Activated CD4-positive, alpha-beta T cell treated with anti-CD3 and anti-CD28 coated beads, Interleukin-2, amount 10 ng/mL, durations not matched to agents 7 days and 5 days (primary cell): ENCODE measurements around the gene IBA57. TPM values are rescaled to one million over a fixed set of nuclear protein-coding genes. Genes with fewer than 3 reads are reported as not detected.
"Not testable (repeated sequence)": the region's sequence is repeated elsewhere in the genome, so short reads cannot be mapped to it uniquely, and the experiment has no call there.

ENCODE experiments used
- CTCF ChIA-PET: fragments of 350-600 bp; sonication (Branson Sonifier 250); formaldehyde crosslinking; loops from one replicate; lab custom pipeline; 2021; ENCODE audit warnings: antibody characterized with exemption; lab: Charles Lee
- POLR2A ChIA-PET: fragments of 350-600 bp; sonication (Branson Sonifier 250); formaldehyde crosslinking; loops from one replicate; lab custom pipeline; 2021; ENCODE audit warnings: antibody characterized with exemption; lab: Charles Lee
- DNase-seq: peaks from one replicate; pipeline ENCODE4 v3.0.0-alpha.2; 2020
- H3K27ac Mint-ChIP-seq: one replicate; pipeline ENCODE4 v1.8.0; 2021; ENCODE audit warnings: mild to moderate bottlenecking, moderate library complexity, mixed read lengths
- H3K27me3 Mint-ChIP-seq: one replicate; pipeline ENCODE4 v1.8.0; 2021; ENCODE audit warnings: mixed read lengths
- H3K36me3 Mint-ChIP-seq: one replicate; pipeline ENCODE4 v1.8.0; 2021; ENCODE audit warnings: low read depth, mixed read lengths
- H3K4me1 Mint-ChIP-seq: one replicate; pipeline ENCODE4 v1.8.0; 2021; ENCODE audit warnings: mixed read lengths
- H3K4me3 Mint-ChIP-seq: one replicate; pipeline ENCODE4 v1.8.0; 2021; ENCODE audit warnings: mild to moderate bottlenecking, moderate library complexity, mixed read lengths
- H3K9me3 Mint-ChIP-seq: one replicate; pipeline ENCODE4 v1.8.0; 2021; ENCODE audit warnings: mixed read lengths
- total RNA-seq, 2 experiments: library from RNA; stranded (reverse); gene quantifications; one replicate each; pipeline ENCODE4 v1.2.3, GENCODE V29; 2021

IBA57 gene
- total RNA-seq, 2 experiments from 2014 or later: 6.4 to 8.2 TPM

GRCh38 chr1:228219245-228219961 lies 53.8 kb downstream of the IBA57 start:
- Mint-ChIP-seq H3K36me3 (peaks cover 8% of the 10 kb centered on the region), H3K4me1 (no peaks in the 10 kb centered on the region), H3K27ac (no peak overlapping the region), H3K4me3 (no peak overlapping the region), H3K9me3 (peaks cover 5% of the 10 kb centered on the region), H3K27me3 (no peaks in the 10 kb centered on the region)
- POLR2A ChIA-PET: no interaction called here
- DNase-seq: no peak
- CTCF ChIA-PET: no interaction called here

- Mint-ChIP-seq H3K36me3 (peaks cover 13% of the 10 kb centered on the region), H3K27ac (peak overlapping the region; percentile 50), H3K27me3 (no peaks in the 10 kb centered on the region), H3K4me3 (no peak overlapping the region), H3K9me3 (peaks cover 10% of the 10 kb centered on the region), H3K4me1 (no peaks in the 10 kb centered on the region)
- DNase-seq: no peak
- ChIA-PET POLR2A (no interaction called here), CTCF (no interaction called here)
Observed at GRCh38 chr1:228219962-228220780, 54.6 kb downstream of the IBA57 start.

DNA sequence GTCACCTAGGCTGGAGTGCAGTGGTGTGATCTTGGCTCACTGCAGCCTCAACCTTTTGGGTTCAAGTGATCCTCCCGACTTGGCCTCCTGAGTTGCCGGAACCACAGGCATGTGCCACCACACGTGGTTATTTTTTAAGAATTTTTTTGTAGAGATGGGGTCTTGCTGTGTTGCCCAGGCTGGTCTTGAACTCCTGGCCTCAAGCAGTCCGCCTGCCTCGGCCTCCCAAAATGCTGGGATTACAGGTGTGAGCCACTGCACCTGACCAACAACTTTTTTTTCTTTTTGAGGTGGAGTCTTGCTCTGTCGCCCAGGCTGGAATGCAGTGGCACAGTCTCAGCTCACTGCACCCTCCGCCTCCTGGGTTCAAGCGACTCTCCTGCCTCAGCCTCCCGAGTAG lies 55.5 kb downstream of the IBA57 start:
- H3K27ac Mint-ChIP-seq, H3K4me3 Mint-ChIP-seq, CTCF ChIA-PET, H3K4me1 Mint-ChIP-seq, H3K27me3 Mint-ChIP-seq, DNase-seq, POLR2A ChIA-PET: not testable (repeated sequence)
- peaks cover 22% of the 10 kb centered on the region for H3K36me3 Mint-ChIP-seq
- H3K9me3 Mint-ChIP-seq: peaks cover 13% of the 10 kb centered on the region

- no peaks in the 10 kb centered on the region for H3K4me1 Mint-ChIP-seq
- DNase-seq: no peak
- POLR2A ChIA-PET: no interaction called here
- CTCF ChIA-PET: no interaction called here
- peaks cover 22% of the 10 kb centered on the region for H3K36me3 Mint-ChIP-seq
- no peak overlapping the region for H3K4me3 Mint-ChIP-seq
- no peak overlapping the region for H3K27ac Mint-ChIP-seq
- H3K9me3 Mint-ChIP-seq: peaks cover 13% of the 10 kb centered on the region
- no peaks in the 10 kb centered on the region for H3K27me3 Mint-ChIP-seq
Observed at GRCh38 chr1:228222548-228222947, 56.9 kb downstream of the IBA57 start.

DNA sequence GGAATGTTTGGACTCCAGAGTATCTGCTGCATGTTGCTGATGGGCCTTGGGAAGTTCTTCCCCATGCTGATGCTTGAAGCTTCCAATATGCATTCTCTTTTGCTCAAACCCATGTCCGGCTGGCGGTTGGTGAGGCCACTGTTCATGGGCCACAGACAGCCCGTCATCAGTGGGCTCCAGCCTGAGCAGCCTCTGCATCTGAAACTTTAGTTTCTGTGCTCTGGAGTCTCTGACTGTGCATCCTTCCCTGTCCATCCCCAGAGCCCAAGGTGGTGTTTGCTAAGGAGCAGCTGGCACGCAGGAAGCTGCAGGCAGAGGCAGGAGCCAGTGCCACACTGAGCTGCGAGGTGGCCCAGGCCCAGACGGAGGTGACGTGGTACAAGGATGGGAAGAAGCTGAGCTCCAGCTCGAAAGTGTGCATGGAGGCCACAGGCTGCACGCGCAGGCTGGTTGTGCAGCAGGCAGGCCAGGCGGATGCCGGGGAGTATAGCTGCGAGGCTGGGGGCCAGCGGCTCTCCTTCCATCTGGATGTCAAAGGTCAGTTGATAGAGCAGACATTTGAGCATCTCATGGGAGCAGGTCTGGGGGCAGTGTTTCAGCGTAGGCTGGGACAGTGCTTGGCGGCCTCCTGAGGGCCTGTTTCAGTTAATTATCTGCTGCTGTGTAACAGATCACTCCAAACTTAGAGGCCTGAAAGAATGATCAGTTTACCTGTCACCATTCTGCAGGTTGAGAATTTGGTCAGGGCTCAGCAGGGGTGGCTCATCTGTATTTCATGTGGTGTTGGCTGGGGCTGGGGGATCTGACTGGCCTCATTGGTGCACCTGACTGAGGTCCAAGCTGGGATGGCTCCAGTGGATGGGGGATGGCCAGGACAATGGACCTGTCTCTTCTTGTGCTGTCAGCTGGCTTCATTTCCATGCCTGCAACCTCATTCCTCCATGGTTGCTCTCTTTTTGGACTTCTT lies 58.9 kb downstream of the IBA57 start:
- no peaks in the 10 kb centered on the region for H3K4me1 Mint-ChIP-seq
- H3K36me3 Mint-ChIP-seq: peaks cover 26% of the 10 kb centered on the region
- no peak for DNase-seq
- H3K4me3 Mint-ChIP-seq: no peak overlapping the region
- peaks cover 13% of the 10 kb centered on the region for H3K9me3 Mint-ChIP-seq
- no peak overlapping the region for H3K27ac Mint-ChIP-seq
- ChIA-PET CTCF (interaction anchor here (0.6 to 1.0 kb wide), 2 partner anchors 11 to 235 kb away, joined by 3 read pairs; no protein-coding TSS in a partner anchor), POLR2A (no interaction called here)
- no peaks in the 10 kb centered on the region for H3K27me3 Mint-ChIP-seq

DNA sequence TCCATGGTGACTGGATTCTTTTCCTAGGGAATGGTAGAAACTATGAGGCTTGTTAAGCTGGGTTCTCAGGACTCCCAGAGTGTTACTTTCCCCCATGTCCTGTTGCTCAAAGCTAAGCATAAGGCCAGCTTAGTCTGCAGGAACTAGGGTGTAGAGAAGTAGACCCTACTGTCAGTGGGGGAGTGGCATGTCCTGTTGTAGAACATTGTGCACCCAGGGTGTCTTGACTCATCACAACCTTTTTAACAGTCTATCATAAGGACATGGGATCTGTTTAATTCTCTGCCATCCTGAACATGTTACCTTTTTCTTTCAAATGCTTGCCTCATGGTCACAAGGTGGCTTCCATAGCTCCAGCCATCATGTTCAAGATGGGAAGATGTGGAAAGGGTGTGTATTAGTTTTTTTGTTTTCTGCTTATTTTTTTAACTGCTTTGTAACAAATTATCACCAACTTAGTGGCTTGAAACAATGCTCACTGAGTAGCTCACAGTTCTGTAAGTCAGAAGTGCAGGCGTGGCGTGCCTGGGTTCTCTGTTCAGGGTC lies 59.6 kb downstream of the IBA57 start:
- peaks cover 13% of the 10 kb centered on the region for H3K9me3 Mint-ChIP-seq
- no peak for DNase-seq
- H3K27me3 Mint-ChIP-seq: no peaks in the 10 kb centered on the region
- ChIA-PET POLR2A (no interaction called here), CTCF (interaction anchor here (1.0 kb wide), 1 partner anchor 11 kb away, joined by 3 read pairs; no protein-coding TSS in a partner anchor)
- no peak overlapping the region for H3K27ac Mint-ChIP-seq
- no peak overlapping the region for H3K4me3 Mint-ChIP-seq
- H3K36me3 Mint-ChIP-seq: peaks cover 26% of the 10 kb centered on the region
- H3K4me1 Mint-ChIP-seq: no peaks in the 10 kb centered on the region

DNA sequence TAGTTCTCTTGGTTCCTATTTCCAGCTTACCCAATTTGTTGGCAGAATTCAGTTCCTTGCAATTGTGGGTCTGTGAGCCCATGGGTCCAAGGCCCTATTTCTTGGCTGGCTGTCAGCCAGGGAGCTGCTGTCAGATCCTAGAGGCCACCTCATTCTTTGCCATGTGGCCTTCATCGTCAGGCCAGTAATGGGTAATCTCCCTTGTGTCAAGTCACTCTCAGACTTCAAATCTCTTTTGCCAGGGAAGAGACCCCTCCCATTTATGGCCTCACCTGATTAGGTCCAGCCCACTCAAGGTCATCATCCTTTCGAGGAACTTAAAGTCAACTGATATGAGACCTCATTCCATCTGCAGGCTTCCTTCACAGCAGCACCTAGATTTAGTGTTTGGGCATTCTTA lies 60.1 kb downstream of the IBA57 start:
- ChIA-PET CTCF (interaction anchor here (1.0 kb wide), 1 partner anchor 12 kb away, joined by 3 read pairs; no protein-coding TSS in a partner anchor), POLR2A (no interaction called here)
- Mint-ChIP-seq H3K9me3 (peaks cover 13% of the 10 kb centered on the region), H3K4me3 (no peak overlapping the region), H3K27me3 (no peaks in the 10 kb centered on the region), H3K36me3 (peaks cover 29% of the 10 kb centered on the region), H3K27ac (no peak overlapping the region), H3K4me1 (no peaks in the 10 kb centered on the region)
- no peak for DNase-seq

DNA sequence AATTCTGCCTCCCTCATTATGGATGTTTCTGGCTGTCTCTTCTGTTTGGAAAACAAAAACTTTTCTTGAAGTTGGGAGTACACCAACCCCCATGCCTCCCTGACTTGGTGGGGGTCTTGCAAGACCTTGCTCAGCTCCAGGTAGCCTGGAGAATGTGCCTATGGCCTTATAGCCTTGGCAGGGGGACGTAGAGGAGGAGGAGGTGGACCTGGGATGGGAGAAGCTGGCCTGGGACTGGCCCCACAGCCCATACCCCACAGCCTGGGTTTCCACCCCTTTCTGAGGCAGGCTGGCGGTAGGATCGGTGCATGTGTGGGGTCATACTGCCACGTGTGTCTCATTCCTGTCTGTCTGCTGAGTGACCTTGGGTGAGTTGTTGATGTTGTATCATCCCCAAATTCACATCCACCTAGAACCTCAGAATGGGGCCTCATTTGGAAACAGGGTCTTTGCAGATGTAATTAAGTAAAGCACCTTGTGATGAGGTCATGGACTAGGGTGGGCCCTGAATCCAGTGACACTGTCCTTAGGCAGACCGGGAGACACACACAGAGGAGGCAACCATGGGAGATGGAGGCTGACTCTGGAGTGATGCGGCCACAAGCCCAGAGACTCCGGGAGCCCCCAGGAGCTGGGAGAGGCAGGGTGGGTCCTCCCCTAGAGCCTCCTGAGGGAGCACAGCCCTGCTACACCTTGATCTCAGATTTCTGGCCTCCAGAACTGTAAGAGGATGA lies 60.7 kb downstream of the IBA57 start:
- Mint-ChIP-seq H3K27ac (no peak overlapping the region), H3K36me3 (peaks cover 30% of the 10 kb centered on the region), H3K4me1 (no peaks in the 10 kb centered on the region), H3K27me3 (no peaks in the 10 kb centered on the region), H3K4me3 (no peak overlapping the region), H3K9me3 (peaks cover 13% of the 10 kb centered on the region)
- ChIA-PET POLR2A (no interaction called here), CTCF (interaction anchor here (0.7 to 1.0 kb wide), 2 partner anchors 12 to 28 kb away, joined by 3 read pairs; no protein-coding TSS in a partner anchor)
- DNase-seq: no peak

DNA sequence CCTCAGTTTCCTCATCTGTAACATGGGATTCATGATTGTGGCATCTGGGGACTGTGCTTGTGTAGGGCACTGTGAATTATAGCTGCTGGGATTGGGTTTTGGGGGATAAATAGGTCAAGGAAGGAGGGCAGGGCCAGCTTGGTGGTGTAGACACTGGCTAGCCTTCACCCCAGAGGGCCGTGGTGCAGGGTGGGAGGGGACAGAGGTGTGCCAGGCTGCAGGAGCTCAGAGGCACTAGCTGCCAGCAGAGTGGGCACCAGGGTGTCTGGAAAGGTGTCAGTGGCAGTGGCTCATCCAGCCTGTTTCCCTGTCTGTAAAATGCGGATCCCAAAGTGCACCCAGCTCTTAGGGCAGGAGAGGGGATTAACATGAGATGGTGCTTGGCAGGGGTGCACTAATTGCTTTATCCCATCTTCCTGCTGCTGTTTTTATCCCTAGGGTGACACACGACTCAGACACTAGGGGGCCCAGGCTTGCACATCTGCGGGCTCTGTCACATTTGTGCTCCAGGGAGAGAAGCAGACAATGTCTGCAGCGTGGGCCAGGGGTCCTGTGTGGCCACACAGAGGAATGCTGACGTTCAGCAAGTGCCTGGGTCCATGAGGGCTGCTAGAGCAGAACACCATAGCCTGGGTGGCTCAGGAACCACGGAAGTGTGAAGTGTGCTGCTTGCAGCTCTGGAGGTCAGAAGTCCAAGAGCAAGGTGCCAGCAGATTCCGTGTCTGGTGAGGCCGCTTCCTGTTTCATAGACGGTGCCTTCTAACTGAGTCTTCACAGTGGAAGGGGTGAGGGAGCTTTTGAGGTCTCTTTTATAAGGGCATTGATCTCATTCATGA lies 61.6 kb downstream of the IBA57 start:
- Mint-ChIP-seq H3K27ac (no peak overlapping the region), H3K9me3 (peaks cover 16% of the 10 kb centered on the region), H3K27me3 (no peaks in the 10 kb centered on the region), H3K4me3 (no peak overlapping the region), H3K4me1 (no peaks in the 10 kb centered on the region), H3K36me3 (peaks cover 37% of the 10 kb centered on the region)
- DNase-seq: no peak
- ChIA-PET POLR2A (no interaction called here), CTCF (interaction anchor here (0.7 kb wide), 1 partner anchor 27 kb away, joined by 3 read pairs; no protein-coding TSS in a partner anchor)

DNA sequence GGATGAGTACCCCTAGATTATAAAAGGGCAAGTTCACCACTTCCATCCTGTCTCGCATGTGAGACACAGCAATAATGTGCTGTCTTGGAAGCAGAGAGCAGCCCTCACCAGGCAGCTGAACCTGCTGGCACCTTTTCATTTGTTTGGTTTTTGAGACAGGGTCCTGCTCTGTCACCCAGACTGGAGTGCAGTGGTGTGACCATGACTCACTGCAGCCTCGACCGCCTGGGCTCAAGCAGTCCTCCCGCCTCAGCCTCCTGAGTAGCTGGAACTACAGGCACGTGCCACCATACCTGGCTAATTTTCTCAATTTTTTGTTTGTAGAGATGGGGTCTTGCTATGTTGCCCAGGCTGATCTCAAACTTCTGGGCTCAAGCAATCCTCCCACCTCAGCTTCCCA lies 62.5 kb downstream of the IBA57 start:
- H3K27me3 Mint-ChIP-seq, CTCF ChIA-PET, H3K4me3 Mint-ChIP-seq, DNase-seq, POLR2A ChIA-PET, H3K4me1 Mint-ChIP-seq, H3K27ac Mint-ChIP-seq: not testable (repeated sequence)
- Mint-ChIP-seq H3K9me3 (peaks cover 24% of the 10 kb centered on the region), H3K36me3 (peaks cover 43% of the 10 kb centered on the region)

- peaks cover 48% of the 10 kb centered on the region for H3K36me3 Mint-ChIP-seq
- H3K4me1 Mint-ChIP-seq: no peaks in the 10 kb centered on the region
- H3K27me3 Mint-ChIP-seq: no peaks in the 10 kb centered on the region
- CTCF ChIA-PET: interaction anchor here (0.6 to 1.3 kb wide), 2 partner anchors 15 to 164 kb away, joined by 3 to 6 read pairs; no protein-coding TSS in a partner anchor
- POLR2A ChIA-PET: no interaction called here
- H3K9me3 Mint-ChIP-seq: peaks cover 27% of the 10 kb centered on the region
- DNase-seq: no peak
- H3K27ac Mint-ChIP-seq: no peak overlapping the region
- H3K4me3 Mint-ChIP-seq: no peak overlapping the region
Observed at GRCh38 chr1:228228601-228229074, 63.0 kb downstream of the IBA57 start.
